Peyer's patch (tissue), 4 donors: ENCODE measurements around the gene DLGAP5. TPM values are rescaled to one million over a fixed set of nuclear protein-coding genes. Genes with fewer than 3 reads are reported as not detected.

Experiments used
- DNase-seq, 3 donors: peaks; one replicate each; pipeline ENCODE4 v3.0.0-alpha.2; 2017 to 2019
- H3K27ac ChIP-seq, 4 donors: fragments of 200-600 bp; sonication (generic); one replicate each; pipeline ENCODE4 v1.5.1; 2016 to 2019
- H3K27me3 ChIP-seq, 2 donors: fragments of 200-600 bp; sonication (generic); one replicate each; pipeline ENCODE4 v1.5.1; 2019
- H3K36me3 ChIP-seq, 3 donors: fragments of 200-600 bp; sonication (generic); one replicate each; pipeline ENCODE4 v1.5.1; 2016 to 2019
- H3K4me1 ChIP-seq, 4 donors: fragments of 200-600 bp; sonication (generic); one replicate each; pipeline ENCODE4 v1.5.1; 2016 to 2019
- H3K4me3 ChIP-seq, 4 donors: fragments of 200-600 bp; sonication (generic); 1 replicate in 3 of 4; 2 replicates in 1 of 4; pipeline ENCODE4 v1.5.1; 2016 to 2019; ENCODE audit warnings: mild to moderate bottlenecking in 1 of 4
- H3K9me3 ChIP-seq, 4 donors: fragments of 200-600 bp; sonication (generic); one replicate each; pipeline ENCODE4 v1.5.1; 2016 to 2019; ENCODE audit warnings: mild to moderate bottlenecking in 1 of 4
- POLR2A ChIP-seq, 2 donors: fragments of 450-650 bp; IDR thresholded peaks; one replicate each; pipeline ENCODE4 v1.5.1; 2017; ENCODE audit warnings: antibody characterized with exemption in 2 of 2, mild to moderate bottlenecking in 2 of 2, moderate library complexity in 2 of 2
- total RNA-seq, 4 donors: library from RNA; depleted of rRNA; stranded (reverse); fragments of >200 nt; gene quantifications; one replicate each; pipeline ENCODE4 v1.1.0, GENCODE V29; 2016
- TF ChIP-seq, protein P1 (sequence below), 6 experiments: fragments of 450-650 bp in 4 of 6; fragments of 200-600 bp in 2 of 6; sonication (generic) in 1 of 6; IDR thresholded peaks; one replicate each; pipeline ENCODE4 v1.5.1; 2017 to 2019; ENCODE audit warnings: antibody characterized with exemption in 6 of 6, mild to moderate bottlenecking in 3 of 6, moderate library complexity in 1 of 6

Gene DLGAP5
- total RNA-seq, 4 donors from 2014 or later = 2.1 to 9.9 (median 4.4) TPM

DNA sequence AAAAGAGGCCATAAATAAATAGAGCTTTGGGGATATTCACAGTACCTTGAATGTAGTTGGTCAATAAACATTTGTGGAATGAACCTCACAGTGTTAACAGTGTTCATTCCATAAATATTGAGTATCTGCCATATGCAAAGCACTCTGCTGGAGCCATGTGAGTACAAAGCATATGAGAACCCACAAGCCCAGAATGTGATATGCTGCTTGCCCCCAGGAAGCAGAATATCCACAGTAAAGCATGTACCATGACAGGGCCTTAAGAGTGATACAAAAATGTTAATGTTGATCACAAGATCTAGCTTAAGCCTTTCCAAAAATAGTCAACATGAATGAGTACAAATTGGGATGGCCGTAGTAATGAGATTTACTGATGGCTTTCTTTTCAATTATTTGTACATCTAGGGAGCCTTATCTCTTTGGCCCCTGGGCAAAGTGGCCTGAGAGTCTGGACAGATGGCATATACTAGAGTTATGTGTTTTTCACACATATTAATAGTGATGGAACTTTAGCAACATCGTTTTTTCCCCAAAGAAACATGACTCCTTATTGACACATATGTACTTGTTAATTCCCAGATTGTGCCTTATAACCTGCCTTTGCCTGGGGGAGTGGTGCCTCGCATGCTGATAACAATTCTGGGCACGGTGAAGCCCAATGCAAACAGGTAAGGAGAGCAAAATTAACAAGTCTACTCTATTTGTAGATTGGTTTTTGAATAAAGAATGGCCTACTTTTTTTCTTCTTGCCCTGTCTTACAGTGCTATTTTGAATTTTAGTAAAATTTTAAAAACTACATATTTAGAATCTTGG, 51.5 kb downstream of the DLGAP5 start:
- H3K4me3 ChIP-seq = no peak overlapping the region
- no peaks in the 10 kb centered on the region for H3K27me3 ChIP-seq
- TF ChIP-seq POLR2A (IDR thresholded peaks at IDR 0.05) = no peak
- TF ChIP-seq, protein P1, sequence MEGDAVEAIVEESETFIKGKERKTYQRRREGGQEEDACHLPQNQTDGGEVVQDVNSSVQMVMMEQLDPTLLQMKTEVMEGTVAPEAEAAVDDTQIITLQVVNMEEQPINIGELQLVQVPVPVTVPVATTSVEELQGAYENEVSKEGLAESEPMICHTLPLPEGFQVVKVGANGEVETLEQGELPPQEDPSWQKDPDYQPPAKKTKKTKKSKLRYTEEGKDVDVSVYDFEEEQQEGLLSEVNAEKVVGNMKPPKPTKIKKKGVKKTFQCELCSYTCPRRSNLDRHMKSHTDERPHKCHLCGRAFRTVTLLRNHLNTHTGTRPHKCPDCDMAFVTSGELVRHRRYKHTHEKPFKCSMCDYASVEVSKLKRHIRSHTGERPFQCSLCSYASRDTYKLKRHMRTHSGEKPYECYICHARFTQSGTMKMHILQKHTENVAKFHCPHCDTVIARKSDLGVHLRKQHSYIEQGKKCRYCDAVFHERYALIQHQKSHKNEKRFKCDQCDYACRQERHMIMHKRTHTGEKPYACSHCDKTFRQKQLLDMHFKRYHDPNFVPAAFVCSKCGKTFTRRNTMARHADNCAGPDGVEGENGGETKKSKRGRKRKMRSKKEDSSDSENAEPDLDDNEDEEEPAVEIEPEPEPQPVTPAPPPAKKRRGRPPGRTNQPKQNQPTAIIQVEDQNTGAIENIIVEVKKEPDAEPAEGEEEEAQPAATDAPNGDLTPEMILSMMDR (IDR thresholded peaks at IDR 0.05) = no peak
- no peak for DNase-seq
- no peak overlapping the region for H3K27ac ChIP-seq
- H3K4me1 ChIP-seq = peaks cover 0 to 35% (median 0%) of the 10 kb centered on the region in 4 donors
- H3K9me3 ChIP-seq = no peaks in the 10 kb centered on the region
- H3K36me3 ChIP-seq = peaks cover 0 to 79% (median 0%) of the 10 kb centered on the region in 3 donors

DNA sequence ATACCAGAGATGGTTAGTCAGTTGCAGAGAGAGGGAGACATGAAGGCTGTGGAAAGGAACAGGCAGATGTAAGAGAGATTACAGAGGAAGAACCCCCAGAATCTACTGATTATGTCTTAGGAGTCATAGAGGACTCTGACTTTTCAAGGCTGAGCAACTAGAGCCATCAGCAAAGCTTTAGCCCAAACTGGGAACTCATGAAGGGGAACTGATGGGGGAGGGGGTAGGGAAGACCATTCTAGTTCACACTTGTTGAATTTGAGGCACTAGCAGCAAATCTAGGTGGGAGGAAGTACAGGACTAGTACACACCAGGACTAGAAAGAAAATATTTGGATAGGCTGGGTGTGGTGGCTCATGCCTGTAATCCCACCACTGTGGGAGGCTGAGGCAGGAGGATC, 52.2 kb downstream of the DLGAP5 start:
- H3K27ac ChIP-seq = peak overlapping the region in 1 of 4 donors; percentile 3
- H3K36me3 ChIP-seq = peaks cover 0 to 75% (median 0%) of the 10 kb centered on the region in 3 donors
- H3K4me1 ChIP-seq = peaks cover 0 to 42% (median 0%) of the 10 kb centered on the region in 4 donors

DNA sequence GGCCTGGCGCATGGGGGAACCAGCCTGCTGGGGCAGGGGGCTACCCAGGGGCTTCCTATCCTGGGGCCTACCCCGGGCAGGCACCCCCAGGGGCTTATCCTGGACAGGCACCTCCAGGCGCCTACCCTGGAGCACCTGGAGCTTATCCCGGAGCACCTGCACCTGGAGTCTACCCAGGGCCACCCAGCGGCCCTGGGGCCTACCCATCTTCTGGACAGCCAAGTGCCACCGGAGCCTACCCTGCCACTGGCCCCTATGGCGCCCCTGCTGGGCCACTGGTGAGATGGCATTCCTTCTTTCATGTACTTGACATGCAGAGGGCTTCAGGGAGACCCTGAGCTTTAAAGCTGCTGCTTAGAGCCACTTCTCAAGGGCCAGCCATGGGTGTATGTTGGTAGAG, 53.3 kb downstream of the DLGAP5 start:
- H3K27me3 ChIP-seq = no peaks in the 10 kb centered on the region
- H3K36me3 ChIP-seq = peaks cover 0 to 75% (median 0%) of the 10 kb centered on the region in 3 donors
- DNase-seq = no peak
- H3K9me3 ChIP-seq = no peaks in the 10 kb centered on the region
- no peak for TF ChIP-seq POLR2A (IDR thresholded peaks at IDR 0.05)
- TF ChIP-seq, protein P1 (IDR thresholded peaks at IDR 0.05) = peak in 1 of 6 experiments; percentile 17
- H3K4me1 ChIP-seq = peaks cover 0 to 52% (median 0%) of the 10 kb centered on the region in 4 donors
- peak overlapping the region in 1 of 4 donors; percentile 3 for H3K4me3 ChIP-seq
- H3K27ac ChIP-seq = peak overlapping the region in 2 of 4 donors; percentile 3 to 54

More for the DNA sequence above, 52.2 kb downstream of the DLGAP5 start:
- H3K4me3 ChIP-seq = no peak overlapping the region
- no peak for DNase-seq
- TF ChIP-seq, protein P1 (IDR thresholded peaks at IDR 0.05) = no peak
- no peak for TF ChIP-seq POLR2A (IDR thresholded peaks at IDR 0.05)
- H3K27me3 ChIP-seq = no peaks in the 10 kb centered on the region
- no peaks in the 10 kb centered on the region for H3K9me3 ChIP-seq

DNA sequence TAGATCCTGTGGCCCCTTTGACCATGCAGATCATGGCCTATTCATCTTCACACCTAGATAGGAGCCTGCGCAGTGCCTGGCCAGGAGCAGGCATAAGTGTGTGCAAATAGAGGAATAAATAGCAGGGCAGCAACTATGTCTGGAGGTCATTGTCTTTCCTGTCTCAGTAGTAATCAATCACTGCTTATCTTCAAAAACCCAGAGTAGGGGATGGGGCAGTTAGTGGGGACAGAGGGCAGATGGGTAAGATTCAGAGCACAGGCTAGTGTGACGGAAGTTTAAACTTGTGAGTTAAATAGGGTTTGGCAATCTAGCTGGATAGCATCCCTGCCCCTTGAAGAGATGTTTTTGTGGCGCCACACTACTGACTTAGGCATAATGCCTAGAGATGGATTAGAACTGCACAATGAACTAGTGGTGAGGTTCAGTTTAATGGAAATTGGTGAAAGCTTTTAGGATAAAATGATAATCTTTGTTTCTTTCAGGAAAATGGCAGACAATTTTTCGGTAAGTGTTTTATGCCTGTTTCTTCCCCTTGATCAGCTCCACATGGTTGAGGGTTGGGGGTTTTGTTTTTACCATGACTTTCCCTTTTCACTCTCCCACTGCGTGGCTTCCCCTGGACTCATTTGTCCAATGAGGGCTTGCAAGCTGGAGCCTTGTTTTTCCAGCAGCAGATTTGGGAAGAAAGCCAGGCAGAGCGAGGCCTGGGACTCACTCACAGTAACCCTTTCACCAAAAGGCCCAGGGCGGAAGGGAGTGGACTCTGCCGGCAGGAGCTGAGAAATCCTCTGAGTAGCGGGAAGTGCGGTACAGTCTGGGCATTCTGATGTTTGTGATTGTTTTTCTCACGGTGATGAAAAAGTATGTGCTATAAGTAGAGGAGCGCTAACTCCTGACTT, 54.2 kb downstream of the DLGAP5 start:
- DNase-seq = no peak
- Histone ChIP-seq H3K4me1 (peaks cover 0 to 59% (median 0%) of the 10 kb centered on the region in 4 donors), H3K4me3 (peak overlapping the region in 2 of 4 donors; percentile 3 to 6), H3K27me3 (no peaks in the 10 kb centered on the region), H3K27ac (peak overlapping the region in 3 of 4 donors; percentile 5 to 65 (median 54)), H3K9me3 (no peaks in the 10 kb centered on the region), H3K36me3 (peaks cover 0 to 72% (median 0%) of the 10 kb centered on the region in 3 donors)
- TF ChIP-seq, protein P1 (IDR thresholded peaks at IDR 0.05) = no peak
- TF ChIP-seq POLR2A (IDR thresholded peaks at IDR 0.05) = no peak

DNA sequence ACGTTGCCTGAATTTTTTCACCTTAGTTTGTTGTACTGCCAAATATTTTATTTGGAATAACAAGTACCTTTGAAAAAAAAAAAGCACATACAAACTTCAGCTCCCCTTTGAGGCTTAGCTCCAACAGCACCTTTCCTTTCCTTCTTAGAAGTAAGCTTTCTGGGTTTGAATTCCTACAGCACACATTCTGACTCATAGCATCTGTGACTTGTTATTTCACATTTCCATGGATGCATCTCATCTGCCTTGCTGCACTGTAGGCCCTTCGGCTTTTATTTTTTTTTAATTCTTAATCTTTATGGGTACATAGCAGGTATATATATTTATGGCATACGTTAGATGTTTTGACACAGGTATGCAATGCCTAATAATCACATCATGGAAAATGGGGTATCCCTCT, 55.1 kb downstream of the DLGAP5 start:
- Histone ChIP-seq H3K27me3 (no peaks in the 10 kb centered on the region), H3K36me3 (peaks cover 0 to 63% (median 0%) of the 10 kb centered on the region in 3 donors), H3K9me3 (no peaks in the 10 kb centered on the region), H3K27ac (peak overlapping the region in 2 of 4 donors; percentile 54 to 65), H3K4me1 (peaks cover 0 to 59% (median 0%) of the 10 kb centered on the region in 4 donors), H3K4me3 (peak overlapping the region in 1 of 4 donors; percentile 0)
- DNase-seq = no peak
- TF ChIP-seq, protein P1 (IDR thresholded peaks at IDR 0.05) = no peak
- no peak for TF ChIP-seq POLR2A (IDR thresholded peaks at IDR 0.05)
